B cell (primary cell): ENCODE measurements around the gene MAPK4. TPM values are rescaled to one million over a fixed set of nuclear protein-coding genes. Genes with fewer than 3 reads are reported as not detected.

Experiments
- ATAC-seq: fragments of 200-7000 bp; cut with Tn5 transposase; one replicate; pipeline ENCODE4 v1.10.0; 2021; ENCODE audit warnings: low read depth, mild to moderate bottlenecking, moderate number of reproducible peaks, moderate library complexity
- CTCF ChIA-PET: fragments of 350-600 bp; sonication (Branson Sonifier 250); formaldehyde crosslinking; loops from one replicate; lab custom pipeline; 2021; ENCODE audit warnings: antibody characterized with exemption, inconsistent platforms; lab: Charles Lee
- POLR2A ChIA-PET: fragments of 350-600 bp; sonication (Branson Sonifier 250); formaldehyde crosslinking; loops from one replicate; lab custom pipeline; 2021; ENCODE audit warnings: antibody characterized with exemption; lab: Charles Lee
- DNase-seq: peaks from one replicate; pipeline ENCODE4 v3.0.0; 2013
- H2AFZ ChIP-seq: 2 replicates; pipeline ENCODE4 v1.6.1; 2012; ENCODE audit warnings: mild to moderate bottlenecking, low read depth, low read length; ENCODE audit not compliant: insufficient read depth, poor library complexity, severe bottlenecking
- H3K27ac ChIP-seq, 2 donors: 1 replicate in 1 of 2; 2 replicates in 1 of 2; pipeline ENCODE4 v1.5.1; 2012 to 2013; ENCODE audit warnings: low read length in 2 of 2, mild to moderate bottlenecking in 2 of 2, moderate library complexity in 1 of 2
- H3K27me3 ChIP-seq, 4 experiments: fragments of 200-600 bp in 1 of 4; sonication (generic) in 1 of 4; replicated peaks in 1 of 4; 1 replicate in 2 of 4; 2 replicates in 2 of 4; pipeline versions ENCODE4 v1.6.1 to v1.7.0; 2013 to 2016; ENCODE audit warnings: low read length in 3 of 4, mild to moderate bottlenecking in 2 of 4, mixed read lengths in 1 of 4, moderate library complexity in 1 of 4; ENCODE audit not compliant: insufficient read depth in 4 of 4, control insufficient read depth in 3 of 4; ENCODE audit errors: control extremely low read depth in 1 of 4
- H3K36me3 ChIP-seq, 2 experiments: replicated peaks in 1 of 2; 1 replicate in 1 of 2; 2 replicates in 1 of 2; pipeline versions ENCODE4 v1.6.1 to v1.7.1; 2013; ENCODE audit warnings: low read length in 1 of 2; ENCODE audit not compliant: insufficient read depth in 2 of 2, control insufficient read depth in 1 of 2; ENCODE audit errors: control extremely low read depth in 1 of 2, extremely low read depth in 1 of 2
- H3K4me1 ChIP-seq, 2 donors: fragments of 200-600 bp in 1 of 2; sonication (generic) in 1 of 2; 1 replicate in 1 of 2; 2 replicates in 1 of 2; pipeline versions ENCODE4 v1.5.1 to v1.6.1; 2013 to 2017; ENCODE audit warnings: low read length in 2 of 2; ENCODE audit not compliant: control insufficient read depth in 2 of 2, insufficient read depth in 2 of 2
- H3K4me2 ChIP-seq: replicated peaks from 2 replicates; pipeline ENCODE3; 2012; ENCODE audit warnings: mild to moderate bottlenecking, low read depth, low read length; ENCODE audit not compliant: poor library complexity, severe bottlenecking
- H3K4me3 ChIP-seq, 5 experiments: fragments of 200-600 bp in 1 of 5; sonication (generic) in 1 of 5; 1 replicate in 3 of 5; 2 replicates in 2 of 5; pipeline versions ENCODE4 v1.5.1 to v1.7.0; 2011 to 2016; ENCODE audit warnings: low read length in 4 of 5, mild to moderate bottlenecking in 4 of 5, low read depth in 2 of 5, control low read depth in 1 of 5, moderate library complexity in 1 of 5; ENCODE audit not compliant: insufficient read depth in 1 of 5; ENCODE audit errors: control extremely low read depth in 1 of 5, extremely low read depth in 1 of 5
- H3K79me2 ChIP-seq: fragments of 200-600 bp; sonication (generic); one replicate; pipeline ENCODE4 v1.6.0; 2016; ENCODE audit warnings: low read length; ENCODE audit not compliant: control insufficient read depth, insufficient read depth
- H3K9ac ChIP-seq: fragments of 200-600 bp; sonication (generic); 2 replicates; pipeline ENCODE4 v1.6.1; 2017; ENCODE audit warnings: mild to moderate bottlenecking, low read length, moderate library complexity
- H3K9me3 ChIP-seq, 3 donors: one replicate each; pipeline versions ENCODE4 v1.6.1 to v1.7.1; 2013; ENCODE audit warnings: low read length in 2 of 3; ENCODE audit not compliant: control insufficient read depth in 2 of 3, insufficient read depth in 1 of 3; ENCODE audit errors: control extremely low read depth in 1 of 3
- H4K20me1 ChIP-seq: 2 replicates; pipeline ENCODE4 v1.6.0; 2012; ENCODE audit warnings: mild to moderate bottlenecking, low read length; ENCODE audit not compliant: insufficient read depth, control insufficient read depth, poor library complexity, severe bottlenecking
- H3K27ac Mint-ChIP-seq: one replicate; pipeline ENCODE4 v1.8.0; 2021; ENCODE audit warnings: mixed read lengths
- H3K27me3 Mint-ChIP-seq: one replicate; pipeline ENCODE4 v1.8.0; 2021; ENCODE audit warnings: mixed read lengths
- H3K4me1 Mint-ChIP-seq: one replicate; pipeline ENCODE4 v1.8.0; 2021; ENCODE audit warnings: mixed read lengths
- H3K4me3 Mint-ChIP-seq: one replicate; pipeline ENCODE4 v1.8.0; 2021; ENCODE audit warnings: mixed read lengths
- H3K9me3 Mint-ChIP-seq: one replicate; pipeline ENCODE4 v1.8.0; 2022; ENCODE audit warnings: mixed read lengths; ENCODE audit not compliant: insufficient read depth
- CTCF ChIP-seq: fragments of 200-600 bp; IDR thresholded peaks from one replicate; pipeline ENCODE4 v1.8.0; 2022; ENCODE audit warnings: antibody characterized with exemption, mild to moderate bottlenecking
- EZH2 ChIP-seq: IDR thresholded peaks from 2 replicates; pipeline ENCODE4 v1.6.1; 2012; ENCODE audit warnings: borderline replicate concordance, low read depth, mild to moderate bottlenecking, moderate library complexity, low read length; ENCODE audit not compliant: insufficient read depth, poor library complexity, severe bottlenecking
- WGBS: methylation state at CpG from one replicate; pipeline ENCODE4 v1.1.5; 2013; ENCODE audit warnings: missing lambda C conversion rate; ENCODE audit not compliant: insufficient coverage; 5-methylcytosine and 5-hydroxymethylcytosine counted together
- intact Hi-C: fragments of 100-400 bp; cut with micrococcal nuclease; formaldehyde crosslinking; loops from one replicate; pipeline ENCODE4 v1.10.0; 2022
- polyA plus RNA-seq: library from polyadenylated mRNA; depleted of rRNA; stranded (reverse); fragments of >200 nt; gene quantifications from 2 replicates; pipeline ENCODE4 v1.2.3, GENCODE V29; 2012
- total RNA-seq, 2 donors: library from RNA; stranded (reverse); fragments of 120-200 nt in 1 of 2; gene quantifications; 1 replicate in 1 of 2; 2 replicates in 1 of 2; pipeline versions ENCODE4 v1.2.3 to v1.2.4, GENCODE V29; 2013 to 2022

MAPK4 gene
- total and polyA plus RNA-seq, 2 donors (not counting 1 experiment from before 2014, with no cell fraction given): not detected

GRCh38 chr18:50704357-50704940, 144.6 kb downstream of the MAPK4 start:
- H3K4me1 ChIP-seq: no peaks in the 10 kb centered on the region
- no peaks in the 10 kb centered on the region for H4K20me1 ChIP-seq
- 92% methylated on average over 3 of the region's 4 CpGs for WGBS
- no peak overlapping the region for H3K4me3 Mint-ChIP-seq
- intact Hi-C loops: no loop called here
- no peaks in the 10 kb centered on the region for H3K4me1 Mint-ChIP-seq
- H3K27ac Mint-ChIP-seq: no peak overlapping the region
- no peak overlapping the region for H3K4me3 ChIP-seq
- DNase-seq (no peak), ATAC-seq (no peak)
- TF ChIP-seq EZH2 (no peak), CTCF (no peak)
- peaks cover 0 to 3% (median 0%) of the 10 kb centered on the region in 4 experiments for H3K27me3 ChIP-seq
- H3K9me3 Mint-ChIP-seq: no peaks in the 10 kb centered on the region
- H3K4me2 ChIP-seq: no peak overlapping the region
- no peaks in the 10 kb centered on the region for H3K9me3 ChIP-seq
- no peaks in the 10 kb centered on the region for H3K36me3 ChIP-seq
- no peaks in the 10 kb centered on the region for H3K79me2 ChIP-seq
- CTCF ChIA-PET: no interaction called here
- POLR2A ChIA-PET: no interaction called here
- no peak overlapping the region for H3K27ac ChIP-seq
- no peak overlapping the region for H2AFZ ChIP-seq
- no peak overlapping the region for H3K9ac ChIP-seq
- peaks cover 8% of the 10 kb centered on the region for H3K27me3 Mint-ChIP-seq

- Mint-ChIP-seq H3K9me3 (no peaks in the 10 kb centered on the region), H3K4me3 (no peak overlapping the region), H3K27ac (no peak overlapping the region), H3K4me1 (no peaks in the 10 kb centered on the region), H3K27me3 (peaks cover 6% of the 10 kb centered on the region)
- no peaks in the 10 kb centered on the region for H3K4me1 ChIP-seq
- intact Hi-C loops: no loop called here
- H3K79me2 ChIP-seq: no peaks in the 10 kb centered on the region
- DNase-seq: no peak
- WGBS: 81% methylated on average over 4 of the region's 6 CpGs
- H3K27me3 ChIP-seq: no peaks in the 10 kb centered on the region
- H3K4me2 ChIP-seq: no peak overlapping the region
- no peaks in the 10 kb centered on the region for H4K20me1 ChIP-seq
- no peak for ATAC-seq
- TF ChIP-seq EZH2 (no peak), CTCF (no peak)
- POLR2A ChIA-PET: no interaction called here
- no peak overlapping the region for H2AFZ ChIP-seq
- H3K9me3 ChIP-seq: no peaks in the 10 kb centered on the region
- H3K4me3 ChIP-seq: no peak overlapping the region
- no peaks in the 10 kb centered on the region for H3K36me3 ChIP-seq
- no peak overlapping the region for H3K27ac ChIP-seq
- CTCF ChIA-PET: no interaction called here
- H3K9ac ChIP-seq: no peak overlapping the region
Observed at GRCh38 chr18:50706199-50706598, 146.3 kb downstream of the MAPK4 start.
